H1 (cell line): Measurements from ENCODE around the gene MRPL4. TPM values are rescaled to one million over a fixed set of nuclear protein-coding genes. Genes with fewer than 3 reads are reported as not detected.

Experiments
- BACH1 ChIP-seq: IDR thresholded peaks from 2 replicates; pipeline ENCODE4 v1.6.1; 2012; ENCODE audit warnings: low read length, improper control_type of control experiment
- BCL11A ChIP-seq, 2 experiments: IDR thresholded peaks; one replicate each; pipeline ENCODE4 v1.6.1; 2011; ENCODE audit warnings: low read depth in 2 of 2, low read length in 2 of 2, mild to moderate bottlenecking in 2 of 2
- BRCA1 ChIP-seq: IDR thresholded peaks from 2 replicates; pipeline ENCODE4 v1.6.1; 2012; ENCODE audit warnings: low read depth, low read length, improper control_type of control experiment
- CHD2 ChIP-seq: IDR thresholded peaks from 2 replicates; pipeline ENCODE4 v1.6.1; 2012; ENCODE audit warnings: low read length, improper control_type of control experiment
- E2F6 ChIP-seq: IDR thresholded peaks from 2 replicates; pipeline ENCODE4 v1.6.1; 2012; ENCODE audit warnings: inconsistent platforms
- EP300 ChIP-seq, 2 experiments: IDR thresholded peaks; 1 replicate in 1 of 2; 2 replicates in 1 of 2; pipeline ENCODE4 v1.6.1; 2011 to 2012; ENCODE audit warnings: low read depth in 2 of 2, low read length in 2 of 2, mild to moderate bottlenecking in 2 of 2, borderline replicate concordance in 1 of 2, inconsistent platforms in 1 of 2, moderate library complexity in 1 of 2
- EZH2 ChIP-seq: fragments of 200-600 bp; sonication (generic); IDR thresholded peaks from 2 replicates; pipeline ENCODE4 v1.7.1; 2012; ENCODE audit warnings: low read depth, mild to moderate bottlenecking, moderate library complexity, low read length, inconsistent platforms; ENCODE audit not compliant: severe bottlenecking
- HDAC6 ChIP-seq: IDR thresholded peaks from one replicate; pipeline ENCODE4 v1.7.1; 2012; ENCODE audit warnings: low read depth, mild to moderate bottlenecking, inconsistent platforms, low read length, moderate library complexity
- KDM1A ChIP-seq: fragments of 200-600, 300-600 bp; sonication (generic); IDR thresholded peaks from 2 replicates; pipeline ENCODE4 v1.7.1; 2016; ENCODE audit warnings: mild to moderate bottlenecking, low read length, borderline replicate concordance
- KDM5A ChIP-seq: fragments of 200-600 bp; IDR thresholded peaks from 2 replicates; pipeline ENCODE4 v1.7.1; 2012; ENCODE audit warnings: mild to moderate bottlenecking, low read length, inconsistent platforms, mixed read lengths
- MAX ChIP-seq: IDR thresholded peaks from 2 replicates; pipeline ENCODE4 v1.6.1; 2012; ENCODE audit warnings: inconsistent platforms
- POLR2A ChIP-seq, 2 experiments: IDR thresholded peaks; 1 replicate in 1 of 2; 2 replicates in 1 of 2; pipeline ENCODE4 v1.6.1; 2011; ENCODE audit warnings: low read depth in 2 of 2, low read length in 2 of 2, mild to moderate bottlenecking in 2 of 2; ENCODE audit errors: control extremely low read depth in 1 of 2
- POU5F1 ChIP-seq: IDR thresholded peaks from 2 replicates; pipeline ENCODE4 v1.6.1; 2011; ENCODE audit warnings: low read depth, mild to moderate bottlenecking, low read length, moderate library complexity
- RBBP5 ChIP-seq: IDR thresholded peaks from 2 replicates; pipeline ENCODE4 v1.7.1; 2012; ENCODE audit warnings: low read depth, mild to moderate bottlenecking, inconsistent platforms, low read length, moderate library complexity, borderline replicate concordance
- SAP30 ChIP-seq: fragments of 300-600 bp; sonication (generic); IDR thresholded peaks from 2 replicates; pipeline ENCODE4 v1.7.1; 2012; ENCODE audit warnings: low read length, moderate library complexity, mild to moderate bottlenecking, inconsistent platforms; ENCODE audit not compliant: insufficient read depth, insufficient replicate concordance
- SIRT6 ChIP-seq: IDR thresholded peaks from one replicate; pipeline ENCODE4 v1.7.1; 2012; ENCODE audit warnings: low read length, inconsistent platforms
- SP1 ChIP-seq: IDR thresholded peaks from 2 replicates; pipeline ENCODE4 v1.6.1; 2011; ENCODE audit warnings: low read depth, low read length
- TAF7 ChIP-seq: optimal IDR thresholded peaks from 2 replicates; pipeline ENCODE3; 2011; ENCODE audit warnings: low read depth, mild to moderate bottlenecking, inconsistent platforms, low read length, moderate library complexity, borderline replicate concordance
- TCF12 ChIP-seq: IDR thresholded peaks from 2 replicates; pipeline ENCODE4 v1.6.1; 2011; ENCODE audit warnings: low read depth, mild to moderate bottlenecking, low read length
- TEAD4 ChIP-seq: IDR thresholded peaks from 2 replicates; pipeline ENCODE4 v1.6.1; 2012; ENCODE audit warnings: low read depth, low read length, inconsistent platforms, mixed read lengths
- USF2 ChIP-seq: IDR thresholded peaks from 2 replicates; pipeline ENCODE4 v1.6.1; 2011; ENCODE audit warnings: low read length, improper control_type of control experiment
- polyA plus RNA-seq, 7 experiments: library from polyadenylated mRNA; depleted of rRNA in 3 of 7; stranded (reverse) in 5 of 7; unstranded in 2 of 7; fragments of >200 nt in 5 of 7; fragments of 200-250 nt in 2 of 7; gene quantifications; 1 replicate in 5 of 7; 2 replicates in 1 of 7; 4 replicates in 1 of 7; pipeline versions ENCODE4 v1.2.1 to v1.2.3, GENCODE V29; 2011 to 2013; ENCODE audit warnings: missing spikeins in 2 of 7, mixed read lengths in 2 of 7
- total RNA-seq: library from RNA; stranded (reverse); fragmentation: NEBNext Ultra II Directional; extraction: Animal tissue kit (Norgen Biotek cat#: 25700); gene quantifications from 2 replicates; pipeline ENCODE4 v1.2.1, GENCODE V29; 2021
- TF ChIP-seq, protein P1 (sequence below), 3 experiments: IDR thresholded peaks; 1 replicate in 2 of 3; 2 replicates in 1 of 3; pipeline versions ENCODE4 v1.5.1 to v1.6.1; 2011; ENCODE audit warnings: low read length in 3 of 3, mild to moderate bottlenecking in 3 of 3, inconsistent platforms in 2 of 3, low read depth in 1 of 3, moderate library complexity in 1 of 3; ENCODE audit not compliant: insufficient read depth in 1 of 3; ENCODE audit errors: control extremely low read depth in 1 of 3

MRPL4 gene
- total and polyA plus RNA-seq, 2 of the 8 experiments (the other 6 are each of a cell fraction or from before 2014, with no cell fraction given): 82.3 to 187 TPM

GRCh38 chr19:10219678-10220077 lies 32.3 kb upstream of the MRPL4 start (continued):
- TF ChIP-seq HDAC6 (no peak), SP1 (peak; percentile 86), KDM1A (no peak; the same call in 1 of the 2 replicates), TCF12 (no peak), EZH2 (no peak), TEAD4 (peak; percentile 47; the same call in 1 of the 2 replicates), SIRT6 (no peak), RBBP5 (peak; percentile 78), POU5F1 (no peak), POLR2A (IDR thresholded peaks at IDR 0.05; ENCODE audit: control extremely low read depth in 1 of 2, low read depth in 2 of 2, low read length in 2 of 2) (peak in 1 of 2 experiments; percentile 63; a peak in 1 of 3 replicates), MAX (no peak), KDM5A (no peak), BACH1 (no peak), USF2 (no peak), BCL11A (IDR thresholded peaks at IDR 0.05; ENCODE audit: low read depth in 2 of 2, low read length in 2 of 2) (peak in 1 of 2 experiments; percentile 1), EP300 (IDR thresholded peaks at IDR 0.05; ENCODE audit: borderline replicate concordance in 1 of 2, low read depth in 2 of 2, low read length in 2 of 2) (peak; percentile 54 to 80; a peak in 2 of 3 replicates), BRCA1 (no peak), CHD2 (0 out of 2 replicates have a peak, but pooled peaks have one; percentile 28), TAF7 (no peak), SAP30 (no peak), E2F6 (no peak)
- TF ChIP-seq, protein P1, sequence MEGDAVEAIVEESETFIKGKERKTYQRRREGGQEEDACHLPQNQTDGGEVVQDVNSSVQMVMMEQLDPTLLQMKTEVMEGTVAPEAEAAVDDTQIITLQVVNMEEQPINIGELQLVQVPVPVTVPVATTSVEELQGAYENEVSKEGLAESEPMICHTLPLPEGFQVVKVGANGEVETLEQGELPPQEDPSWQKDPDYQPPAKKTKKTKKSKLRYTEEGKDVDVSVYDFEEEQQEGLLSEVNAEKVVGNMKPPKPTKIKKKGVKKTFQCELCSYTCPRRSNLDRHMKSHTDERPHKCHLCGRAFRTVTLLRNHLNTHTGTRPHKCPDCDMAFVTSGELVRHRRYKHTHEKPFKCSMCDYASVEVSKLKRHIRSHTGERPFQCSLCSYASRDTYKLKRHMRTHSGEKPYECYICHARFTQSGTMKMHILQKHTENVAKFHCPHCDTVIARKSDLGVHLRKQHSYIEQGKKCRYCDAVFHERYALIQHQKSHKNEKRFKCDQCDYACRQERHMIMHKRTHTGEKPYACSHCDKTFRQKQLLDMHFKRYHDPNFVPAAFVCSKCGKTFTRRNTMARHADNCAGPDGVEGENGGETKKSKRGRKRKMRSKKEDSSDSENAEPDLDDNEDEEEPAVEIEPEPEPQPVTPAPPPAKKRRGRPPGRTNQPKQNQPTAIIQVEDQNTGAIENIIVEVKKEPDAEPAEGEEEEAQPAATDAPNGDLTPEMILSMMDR (IDR thresholded peaks at IDR 0.05; ENCODE audit: control extremely low read depth in 1 of 3, insufficient read depth in 1 of 3, low read depth in 1 of 3, low read length in 3 of 3): peak; percentile 24 to 64 (median 56)
